SK-N-MC (cell line): ENCODE results near the gene SLC27A3.

Source experiments
- EZH2 ChIP-seq: fragments of 200-600 bp; sonication (generic); IDR thresholded peaks from one replicate; pipeline ENCODE4 v1.6.1; 2017; ENCODE audit warnings: antibody characterized with exemption
- FOXP2 ChIP-seq: optimal IDR thresholded peaks from 2 replicates; pipeline ENCODE3; 2011; ENCODE audit warnings: mild to moderate bottlenecking, moderate library complexity; ENCODE audit not compliant: insufficient read depth; ENCODE audit errors: extremely low read length, control extremely low read depth
- POLR2AphosphoS5 ChIP-seq: IDR thresholded peaks from 2 replicates; pipeline ENCODE4 v1.6.1; 2012; ENCODE audit warnings: mild to moderate bottlenecking, low read depth, low read length, borderline replicate concordance

GRCh38 chr1:153795934-153796785, 21.0 kb downstream of the SLC27A3 start:
- no peak for TF ChIP-seq EZH2
- no peak for TF ChIP-seq POLR2AphosphoS5
- no peak for TF ChIP-seq FOXP2
